Measurements from ENCODE around the gene TRAF2.

TRAF2 gene

GRCh38 chr9:136941231-136942111 lies 55.2 kb downstream of the TRAF2 start:
- no peak for DNase-seq

- no peak for DNase-seq
These were observed 56.0 kb downstream of the TRAF2 start for GRCh38 chr9:136942112-136942880.

GRCh38 chr9:136942881-136943230 lies 56.5 kb downstream of the TRAF2 start:
- DNase-seq = no peak

DNA sequence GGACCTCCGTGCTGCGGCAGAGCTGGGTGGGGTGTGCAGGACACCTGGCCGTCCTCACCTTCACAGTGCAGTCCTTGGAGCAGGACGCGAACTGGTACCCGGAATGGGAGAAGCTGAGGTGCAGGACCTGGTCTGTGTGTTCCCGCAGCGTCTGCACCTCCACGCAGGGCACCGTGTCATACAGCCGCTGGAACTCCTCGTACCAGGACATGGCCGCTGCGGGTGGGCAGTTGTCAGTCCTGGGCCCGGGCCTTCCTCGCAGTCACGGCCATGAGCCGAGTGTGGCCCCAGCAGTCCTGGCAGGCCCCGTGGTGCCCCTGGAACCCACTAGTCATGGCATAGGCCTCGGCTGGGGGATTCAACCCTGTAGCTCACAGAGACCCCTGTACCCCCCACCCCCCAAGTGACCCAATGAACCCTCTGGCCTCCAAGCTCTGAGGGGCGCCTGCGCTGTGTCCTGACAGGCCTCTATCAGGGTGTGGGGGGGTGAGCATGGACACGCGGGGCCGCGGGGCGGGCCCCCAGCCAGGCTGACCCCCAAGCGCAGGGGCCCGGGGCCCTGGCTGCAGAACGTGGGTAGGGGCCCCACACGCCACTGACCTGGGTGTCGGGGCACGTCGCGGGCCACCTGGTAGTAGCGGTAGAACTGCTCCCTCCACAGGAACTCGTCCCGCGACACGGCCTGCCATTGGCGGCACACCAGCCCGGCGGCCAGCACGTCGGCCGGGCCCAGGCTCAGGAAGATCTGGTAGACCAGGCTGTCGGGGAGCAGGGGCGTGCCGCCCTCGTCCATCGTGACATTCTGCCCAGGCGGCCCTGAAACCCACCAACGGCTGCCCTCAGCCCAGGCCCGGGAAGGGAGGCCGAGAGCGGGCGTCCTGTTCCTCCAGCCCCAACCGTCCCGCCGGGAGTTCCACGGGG lies 57.2 kb downstream of the TRAF2 start:
- no peak for DNase-seq

- no peak for DNase-seq
These were observed 57.8 kb downstream of the TRAF2 start for GRCh38 chr9:136944212-136944518.

- peak; percentile 89 for DNase-seq
These were observed 58.4 kb downstream of the TRAF2 start, which contains the start of the genes C8G and FBXW5 for GRCh38 chr9:136944519-136945332. C8G (plus strand) TSS chr9:136945243; CDS start chr9:136945321, 78 bp downstream. FBXW5 (minus strand) TSS chr9:136944738; CDS start chr9:136944083, 655 bp downstream.

DNA sequence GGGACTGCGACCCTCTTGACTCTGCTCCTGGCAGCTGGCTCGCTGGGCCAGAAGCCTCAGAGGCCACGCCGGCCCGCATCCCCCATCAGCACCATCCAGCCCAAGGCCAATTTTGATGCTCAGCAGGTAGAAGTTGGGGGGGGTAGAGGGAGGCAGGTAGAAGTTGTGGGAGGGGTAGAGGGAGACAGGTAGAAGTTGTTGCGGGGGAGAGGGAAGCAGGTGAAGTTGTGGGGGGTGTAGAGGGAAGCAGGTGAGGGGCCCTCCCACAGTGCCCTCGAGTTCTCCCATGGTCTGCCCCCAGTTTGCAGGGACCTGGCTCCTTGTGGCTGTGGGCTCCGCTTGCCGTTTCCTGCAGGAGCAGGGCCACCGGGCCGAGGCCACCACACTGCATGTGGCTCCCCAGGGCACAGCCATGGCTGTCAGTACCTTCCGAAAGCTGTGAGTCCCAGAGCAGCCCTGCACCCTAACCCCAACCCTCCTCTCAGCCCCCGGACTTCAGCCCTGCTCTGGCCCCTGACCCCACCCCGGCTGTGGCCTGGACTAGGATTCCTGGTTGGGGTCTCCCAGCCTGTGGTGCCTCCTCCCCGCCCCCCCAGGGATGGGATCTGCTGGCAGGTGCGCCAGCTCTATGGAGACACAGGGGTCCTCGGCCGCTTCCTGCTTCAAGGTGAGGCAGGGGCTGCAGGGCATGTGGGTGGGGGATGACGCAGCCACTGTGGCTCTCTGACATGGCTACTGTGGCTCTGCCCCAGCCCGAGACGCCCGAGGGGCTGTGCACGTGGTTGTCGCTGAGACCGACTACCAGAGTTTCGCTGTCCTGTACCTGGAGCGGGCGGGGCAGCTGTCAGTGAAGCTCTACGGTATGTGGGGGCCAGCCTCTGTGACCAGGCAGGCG lies 59.3 kb downstream of the TRAF2 start:
- no peak for DNase-seq

GRCh38 chr9:136946228-136947027 lies 60.1 kb downstream of the TRAF2 start:
- DNase-seq = no peak

- DNase-seq = no peak
These were observed 60.9 kb downstream of the TRAF2 start for GRCh38 chr9:136947028-136947891.

GRCh38 chr9:136947955-136948510 lies 61.7 kb downstream of the TRAF2 start:
- no peak for DNase-seq

GRCh38 chr9:136949239-136949816 lies 63.0 kb downstream of the TRAF2 start:
- DNase-seq = peak; percentile 70

DNA sequence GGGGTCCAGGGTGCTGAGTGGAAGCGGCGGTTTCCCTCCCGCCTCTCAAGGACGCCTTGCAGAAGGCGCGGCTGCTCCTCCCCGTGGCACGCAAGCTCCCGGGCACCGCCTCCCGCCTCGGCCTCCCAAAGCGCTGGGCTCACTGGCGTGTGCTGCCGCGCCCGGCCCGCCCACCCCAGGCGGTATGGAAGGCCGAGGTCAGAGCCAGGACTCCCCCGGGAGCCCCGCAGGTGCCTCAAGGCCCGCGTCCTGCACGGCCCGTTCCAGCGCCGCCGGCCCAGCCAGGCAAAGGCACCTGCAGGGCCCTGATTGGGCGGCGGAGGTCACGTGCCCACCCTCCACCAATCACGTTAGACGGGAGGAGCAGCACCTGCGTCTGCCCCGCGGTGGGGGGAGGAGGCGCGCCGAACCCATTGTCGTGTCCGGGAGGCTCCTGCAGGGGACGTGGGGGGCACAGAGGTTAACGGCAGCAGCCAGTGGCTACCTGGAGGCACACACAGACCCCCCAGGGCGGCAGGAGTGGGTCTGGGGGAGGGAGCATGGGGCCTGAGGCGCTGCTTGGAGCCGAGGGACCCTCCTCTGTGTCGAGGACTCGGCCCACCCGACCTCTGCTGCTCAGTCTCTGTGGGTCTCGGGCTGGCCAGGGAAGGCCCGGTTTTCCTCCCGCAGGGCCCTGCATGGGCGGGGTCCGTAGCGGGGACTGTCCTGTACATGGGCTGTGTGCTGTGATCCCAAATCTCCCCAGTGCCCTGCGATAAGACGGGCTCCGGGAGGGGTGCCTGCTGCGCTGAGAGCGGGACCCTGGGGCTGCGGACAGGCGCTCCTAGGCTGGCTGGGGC lies 63.7 kb downstream of the TRAF2 start:
- peak; percentile 90 for DNase-seq

DNA sequence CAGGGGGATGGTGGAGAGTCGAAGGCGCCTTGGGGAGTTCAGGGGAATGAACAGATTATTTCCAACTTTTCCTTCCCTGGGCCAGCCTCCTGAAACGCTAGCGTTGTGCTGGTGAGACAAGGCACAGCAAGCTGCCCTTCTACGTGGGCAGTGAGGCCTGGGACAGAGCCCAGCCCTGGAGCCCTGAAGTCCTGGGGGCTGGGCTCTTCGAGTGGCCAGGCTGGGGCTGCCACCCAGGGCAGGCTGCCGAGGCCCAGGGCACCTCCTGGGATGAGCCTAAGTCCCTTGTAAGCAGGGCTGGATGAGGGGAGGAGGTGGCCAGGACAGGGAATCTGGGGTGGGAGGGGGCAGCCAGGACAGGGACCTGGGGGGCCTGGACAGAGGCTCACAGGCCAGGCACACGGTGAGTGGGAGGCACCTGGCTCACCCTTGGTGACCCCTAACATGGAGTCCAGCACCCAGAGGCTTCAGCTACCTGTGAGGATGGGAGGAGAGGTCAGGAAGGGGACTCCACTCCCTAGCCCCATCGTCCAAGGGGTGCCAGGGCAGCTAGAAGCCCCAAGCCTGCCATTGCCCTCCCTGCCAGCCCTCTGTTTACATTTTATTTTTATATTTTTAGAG lies 64.5 kb downstream of the TRAF2 start:
- DNase-seq = no peak

- peak; percentile 38 for DNase-seq
These were observed 65.4 kb downstream of the TRAF2 start, which contains the start of gene LCN12 for GRCh38 chr9:136951541-136952320. LCN12 (plus strand) TSS chr9:136952273; CDS start chr9:136952328, 55 bp downstream.

GRCh38 chr9:136952321-136952850 lies 66.1 kb downstream of the TRAF2 start:
- DNase-seq = peak; percentile 38
